H54 (cell line): Measurements from ENCODE around the gene KCNQ1.

Experiments
- DNase-seq: peaks from one replicate; pipeline ENCODE4 v3.0.0; 2011; ENCODE audit warnings: low spot score, mixed read lengths; ENCODE audit not compliant: insufficient read length
- FAIRE-seq: peaks from 3 replicates; lab custom pipeline; 2011; peaks lifted over from hg19 to GRCh38; lab: Jason Lieb, UNC
- POLR2A ChIP-seq: IDR thresholded peaks from 2 replicates; pipeline ENCODE4 v1.6.1; 2011; ENCODE audit warnings: low read depth, mild to moderate bottlenecking, low read length

The KCNQ1 gene

DNA sequence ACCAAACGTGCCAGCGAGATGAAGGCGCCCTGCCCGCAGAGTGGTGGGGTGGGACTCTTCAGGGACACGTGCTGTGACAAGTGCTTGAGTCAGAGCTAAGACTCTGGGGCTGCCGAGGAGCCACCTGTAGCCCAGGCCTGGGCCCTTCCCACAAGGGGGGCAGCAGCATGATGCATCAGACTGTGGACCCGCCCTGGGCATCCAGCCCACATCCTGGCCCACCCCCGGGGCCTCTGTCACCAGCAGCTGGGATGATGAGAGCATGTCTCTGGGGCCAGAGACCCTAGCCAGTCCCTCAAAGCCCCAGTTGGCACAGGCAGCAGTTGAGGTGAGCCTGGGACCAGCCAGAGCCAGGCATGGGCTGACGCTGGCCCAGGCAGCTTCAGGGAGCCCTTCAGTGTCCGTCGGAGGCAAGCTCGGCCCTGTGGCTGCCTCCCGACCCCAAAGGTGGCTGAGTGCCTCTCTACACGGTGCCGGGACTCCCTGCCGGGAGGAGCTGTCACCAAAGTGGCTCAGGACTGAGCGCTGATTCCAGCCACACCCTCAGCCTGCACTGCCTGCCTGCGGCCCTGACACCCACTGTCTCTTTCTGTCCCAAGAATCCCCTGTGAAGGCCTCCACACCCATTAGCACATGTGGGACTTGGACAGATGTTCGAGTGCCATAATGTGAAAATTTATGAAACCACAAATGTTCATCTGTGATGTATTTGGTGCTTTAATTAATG is 399.5 kb downstream of the KCNQ1 start:
- DNase-seq (no peak), FAIRE-seq (no peak)
- TF ChIP-seq POLR2A = no peak

DNA sequence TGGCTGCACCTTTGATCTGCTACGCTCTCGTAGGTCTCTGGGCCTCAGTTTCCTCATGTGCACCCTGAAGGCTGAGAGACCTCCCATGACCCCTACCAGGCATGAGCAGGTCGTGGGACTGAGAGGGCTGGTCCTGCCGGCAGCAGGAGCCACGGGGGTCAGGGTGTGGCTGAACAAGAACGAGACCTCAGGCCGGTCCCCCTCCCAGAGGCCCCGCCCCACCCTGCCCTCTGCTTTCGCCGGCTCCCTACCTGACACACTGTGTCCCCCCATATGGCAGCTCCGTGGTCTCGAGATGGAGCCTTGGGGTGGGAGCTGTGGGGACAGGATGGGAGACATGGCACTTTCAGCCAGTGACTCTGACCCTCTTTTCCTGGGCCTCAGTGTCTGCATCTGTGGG is 400.2 kb downstream of the KCNQ1 start:
- FAIRE-seq = no peak
- DNase-seq = no peak
- no peak for TF ChIP-seq POLR2A

DNA sequence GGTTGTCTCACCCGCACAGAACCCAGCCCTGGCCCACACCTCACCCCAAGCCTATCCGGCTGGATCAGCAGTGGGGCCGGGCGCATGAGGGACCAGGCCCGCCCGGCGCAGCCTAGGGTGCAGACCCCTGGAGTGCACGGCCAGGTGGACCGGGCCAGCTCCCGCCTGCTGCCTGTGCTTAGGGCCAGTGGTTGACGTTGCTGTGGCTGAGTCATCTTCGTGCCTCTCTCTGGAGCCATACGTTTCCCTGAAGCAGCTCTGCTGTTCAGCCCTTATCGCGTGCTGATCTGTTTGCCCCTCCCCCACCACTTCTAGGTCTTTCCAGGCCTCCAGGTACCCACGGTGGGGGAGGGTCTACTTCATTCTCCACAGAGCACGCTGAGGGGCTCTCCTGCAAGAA is 401.2 kb downstream of the KCNQ1 start:
- DNase-seq (peak; percentile 50), FAIRE-seq (no peak)
- TF ChIP-seq POLR2A = no peak

DNA sequence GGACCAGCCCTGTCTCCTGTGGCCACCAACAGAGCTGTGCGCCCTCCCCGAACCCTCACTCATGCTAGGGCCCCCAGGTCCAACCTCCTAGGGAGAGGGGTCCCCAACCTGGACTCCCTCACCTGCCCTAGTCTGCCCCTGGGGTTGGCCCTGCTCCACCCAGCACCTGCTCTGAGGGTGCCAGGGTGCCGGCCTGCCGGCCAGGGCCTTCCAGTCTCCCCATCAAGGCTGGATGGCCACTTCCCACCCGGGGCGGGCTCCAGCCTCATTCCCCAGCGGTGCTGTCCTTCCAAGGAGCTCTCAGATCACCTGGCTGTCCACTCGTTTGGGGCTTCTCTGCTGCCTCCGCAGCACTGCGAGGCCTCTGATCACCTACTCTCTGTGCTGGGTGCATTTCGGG is 401.7 kb downstream of the KCNQ1 start:
- TF ChIP-seq POLR2A = no peak
- no peak for FAIRE-seq
- DNase-seq = no peak

DNA sequence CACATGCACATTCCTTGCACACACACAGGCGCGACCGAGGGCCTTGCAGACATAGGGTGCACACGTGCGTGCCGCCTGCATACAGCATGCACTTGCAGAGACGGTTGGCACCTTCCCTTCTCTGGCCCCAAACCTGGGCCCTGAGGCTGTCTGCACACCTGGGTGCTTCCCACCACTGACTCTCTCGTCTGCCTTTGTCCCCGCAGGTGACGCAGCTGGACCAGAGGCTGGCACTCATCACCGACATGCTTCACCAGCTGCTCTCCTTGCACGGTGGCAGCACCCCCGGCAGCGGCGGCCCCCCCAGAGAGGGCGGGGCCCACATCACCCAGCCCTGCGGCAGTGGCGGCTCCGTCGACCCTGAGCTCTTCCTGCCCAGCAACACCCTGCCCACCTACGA is 402.8 kb downstream of the KCNQ1 start:
- FAIRE-seq (no peak), DNase-seq (no peak)
- no peak for TF ChIP-seq POLR2A

DNA sequence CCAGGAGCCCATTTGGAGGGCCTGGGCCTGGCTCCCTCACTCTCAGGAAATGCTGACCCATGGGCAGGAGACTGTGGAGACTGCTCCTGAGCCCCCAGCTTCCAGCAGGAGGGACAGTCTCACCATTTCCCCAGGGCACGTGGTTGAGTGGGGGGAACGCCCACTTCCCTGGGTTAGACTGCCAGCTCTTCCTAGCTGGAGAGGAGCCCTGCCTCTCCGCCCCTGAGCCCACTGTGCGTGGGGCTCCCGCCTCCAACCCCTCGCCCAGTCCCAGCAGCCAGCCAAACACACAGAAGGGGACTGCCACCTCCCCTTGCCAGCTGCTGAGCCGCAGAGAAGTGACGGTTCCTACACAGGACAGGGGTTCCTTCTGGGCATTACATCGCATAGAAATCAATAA is 403.7 kb downstream of the KCNQ1 start:
- no peak for FAIRE-seq
- no peak for TF ChIP-seq POLR2A
- no peak for DNase-seq

DNA sequence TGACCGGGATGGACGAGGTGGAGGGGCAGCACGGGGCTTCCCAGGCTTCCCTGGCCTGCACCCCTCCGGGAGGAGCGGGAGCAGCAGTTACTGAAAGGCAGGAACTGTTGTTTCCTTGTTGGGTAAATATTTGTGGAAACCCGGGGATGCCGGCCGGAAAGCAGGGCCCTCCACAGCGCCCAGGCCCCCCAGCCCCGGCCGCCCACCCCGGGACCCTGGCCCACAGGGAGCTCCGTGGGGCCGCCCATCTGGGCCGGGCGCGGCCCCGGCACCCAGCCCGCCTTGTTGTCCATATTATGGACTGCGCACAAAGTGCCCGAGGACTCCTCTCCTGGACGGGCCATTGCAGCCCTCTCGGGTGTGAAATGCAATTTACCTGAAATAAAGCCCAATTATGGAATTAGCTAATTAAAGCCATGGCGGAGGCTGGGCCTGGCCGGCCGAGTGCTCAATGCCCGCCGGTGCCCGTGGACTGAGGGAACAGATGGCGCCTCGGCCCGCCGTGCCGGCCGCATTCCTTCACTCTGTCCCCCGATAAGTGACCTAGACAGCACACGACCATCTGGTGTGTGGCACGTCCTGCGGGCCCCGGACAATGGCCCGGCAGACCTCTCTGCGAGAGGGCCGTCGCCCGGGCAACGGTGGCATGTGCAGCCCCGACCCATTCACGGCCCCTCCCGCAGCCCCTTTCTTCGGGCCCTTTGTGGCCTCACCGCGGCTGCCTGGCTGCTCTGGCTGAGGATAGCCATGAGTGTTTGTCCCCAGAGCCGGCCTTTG is 405.4 kb downstream of the KCNQ1 start:
- FAIRE-seq (no peak), DNase-seq (no peak)

DNA sequence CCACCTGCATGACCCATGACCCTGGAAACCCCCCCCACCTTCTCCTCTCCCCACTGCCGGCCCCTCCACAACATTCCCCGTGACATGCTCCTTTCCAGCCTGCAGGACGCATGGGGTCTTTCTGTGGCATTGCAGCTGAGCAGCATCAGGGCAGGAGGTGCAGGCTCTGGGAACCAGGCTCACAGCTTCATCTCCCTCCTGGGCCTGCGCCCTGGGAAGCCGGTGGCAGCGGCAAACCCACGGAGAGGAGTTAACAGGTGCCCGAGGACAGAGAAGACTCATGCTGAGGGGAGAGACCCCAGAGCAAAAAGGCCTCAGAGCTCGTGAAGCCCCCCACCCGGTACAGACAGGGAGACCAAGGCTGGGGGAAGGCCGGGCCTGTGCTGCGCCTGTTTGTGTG is 408.6 kb downstream of the KCNQ1 start:
- DNase-seq (no peak), FAIRE-seq (no peak)
- no peak for TF ChIP-seq POLR2A

More for the DNA sequence above, 405.4 kb downstream of the KCNQ1 start:
- TF ChIP-seq POLR2A = no peak

DNA sequence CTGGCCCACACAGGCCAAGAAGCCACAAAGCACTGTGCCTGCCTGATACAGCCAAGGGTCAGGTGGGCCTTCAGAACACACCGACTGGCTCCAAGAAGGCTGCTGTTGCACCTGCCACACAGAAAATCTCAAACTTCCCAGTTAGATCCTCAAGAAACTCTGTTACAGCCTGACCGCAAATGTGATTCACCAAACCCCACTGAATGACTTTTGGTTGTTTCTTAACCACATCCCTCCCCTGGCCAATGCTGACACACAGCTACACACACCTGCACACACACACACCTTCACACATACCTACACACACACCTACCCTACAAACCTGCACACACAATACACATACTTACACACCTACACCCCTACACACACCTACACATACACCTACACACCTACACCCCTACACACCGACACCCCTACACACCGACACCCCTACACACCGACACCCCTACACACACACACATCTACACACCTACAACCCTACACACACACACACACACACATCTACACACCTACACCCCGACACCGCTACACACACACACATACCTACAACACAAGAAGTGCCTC is 409.3 kb downstream of the KCNQ1 start:
- DNase-seq = no peak
- FAIRE-seq = no peak

DNA sequence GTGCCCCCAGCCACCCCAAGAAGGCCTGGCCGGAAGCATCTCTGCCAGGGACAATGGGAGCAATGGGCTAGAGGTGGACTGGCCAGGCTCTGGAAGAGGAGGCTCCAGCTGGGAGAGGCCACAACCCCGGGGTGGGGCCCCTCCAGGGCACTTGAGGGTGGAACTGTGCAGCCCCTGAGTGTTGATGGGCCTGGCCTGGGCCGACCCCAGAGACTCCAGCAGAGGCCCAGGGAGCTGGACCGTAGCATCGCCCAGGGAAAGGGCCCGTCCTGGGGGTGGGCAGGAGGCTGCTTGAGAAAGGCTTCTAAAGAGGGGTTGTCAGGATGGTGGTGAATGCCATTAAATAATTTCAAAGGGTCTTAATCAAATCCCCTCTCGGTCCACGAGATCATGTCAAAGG is 410.4 kb downstream of the KCNQ1 start:
- no peak for FAIRE-seq
- no peak for DNase-seq

More for the DNA sequence above, 409.3 kb downstream of the KCNQ1 start:
- no peak for TF ChIP-seq POLR2A

DNA sequence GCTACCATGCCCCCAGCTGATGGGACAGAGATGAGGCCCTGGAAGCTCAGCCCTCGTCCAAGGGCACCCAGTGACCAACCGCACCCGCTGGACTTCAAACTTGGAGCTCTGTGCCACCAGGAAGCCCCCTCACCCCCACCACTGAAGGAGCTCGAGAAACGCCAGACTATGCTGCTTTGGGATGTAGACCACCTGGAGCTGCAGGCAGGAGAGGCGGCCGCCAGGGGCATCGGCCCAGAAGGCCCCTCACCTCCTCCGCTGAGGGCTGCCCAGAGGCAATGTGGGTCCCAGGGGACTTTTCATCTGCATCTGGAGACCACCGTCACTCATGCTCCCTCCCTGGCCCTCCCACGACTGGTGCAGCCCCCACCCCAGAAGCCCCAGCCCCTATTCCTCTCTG is 412.5 kb downstream of the KCNQ1 start:
- DNase-seq (no peak), FAIRE-seq (no peak)
- TF ChIP-seq POLR2A = no peak

More for the DNA sequence above, 410.4 kb downstream of the KCNQ1 start:
- no peak for TF ChIP-seq POLR2A

DNA sequence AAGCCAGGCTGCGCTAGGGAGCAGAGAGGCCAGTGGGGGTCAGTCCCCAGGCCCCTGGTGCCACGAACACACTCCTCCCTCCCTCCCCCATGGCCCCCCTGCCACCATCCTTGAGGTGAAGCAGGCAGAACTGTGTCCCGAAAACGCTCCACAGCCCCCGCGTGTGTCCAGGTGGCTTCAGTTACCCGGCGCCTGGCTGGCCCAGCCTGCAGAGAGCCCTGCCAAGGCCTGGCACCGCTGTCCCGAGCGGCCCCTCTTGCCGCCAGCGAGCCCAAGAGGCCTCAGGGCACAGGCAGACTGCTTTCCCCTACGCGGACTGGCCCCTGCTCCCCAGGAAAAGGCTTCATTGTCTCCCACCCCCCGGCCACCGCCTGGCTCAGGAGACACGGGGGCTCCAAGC is 413.1 kb downstream of the KCNQ1 start:
- no peak for TF ChIP-seq POLR2A
- DNase-seq = no peak
- FAIRE-seq = no peak

DNA sequence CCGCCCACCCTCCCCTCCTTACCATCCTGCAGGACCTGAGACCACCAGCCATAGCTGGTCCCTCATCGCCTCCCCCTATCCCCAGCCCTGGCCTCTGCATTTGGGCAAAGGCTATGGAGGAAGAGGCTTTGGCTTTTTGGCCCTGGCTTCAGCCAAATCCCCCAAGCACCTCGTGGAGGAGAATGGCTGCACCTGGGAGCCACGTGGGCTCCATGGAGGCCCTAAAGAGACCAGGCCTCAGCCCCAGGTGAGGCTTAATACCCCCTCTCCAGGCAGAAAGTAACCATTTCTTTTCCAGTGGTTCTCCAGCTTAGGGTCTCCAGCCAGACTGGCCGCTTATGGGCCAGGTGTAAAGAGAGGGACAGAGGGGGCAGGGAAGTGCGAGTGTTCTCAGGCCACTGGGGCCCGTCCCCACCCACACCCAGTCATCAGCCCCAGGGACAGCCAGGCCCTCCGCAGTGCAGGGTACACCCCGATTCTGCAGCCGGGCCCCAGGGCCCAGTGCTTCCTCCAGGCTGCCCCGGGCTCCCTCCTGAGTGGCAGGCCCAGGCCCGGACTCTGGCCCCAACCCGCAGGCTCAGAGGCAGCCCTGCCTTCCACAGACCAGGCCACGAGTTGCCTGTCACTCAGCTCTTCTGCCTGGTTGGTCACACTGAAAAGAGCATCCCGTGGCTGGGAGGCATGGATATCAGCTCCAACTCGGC is 414.3 kb downstream of the KCNQ1 start:
- DNase-seq (no peak), FAIRE-seq (no peak)
- TF ChIP-seq POLR2A = no peak

DNA sequence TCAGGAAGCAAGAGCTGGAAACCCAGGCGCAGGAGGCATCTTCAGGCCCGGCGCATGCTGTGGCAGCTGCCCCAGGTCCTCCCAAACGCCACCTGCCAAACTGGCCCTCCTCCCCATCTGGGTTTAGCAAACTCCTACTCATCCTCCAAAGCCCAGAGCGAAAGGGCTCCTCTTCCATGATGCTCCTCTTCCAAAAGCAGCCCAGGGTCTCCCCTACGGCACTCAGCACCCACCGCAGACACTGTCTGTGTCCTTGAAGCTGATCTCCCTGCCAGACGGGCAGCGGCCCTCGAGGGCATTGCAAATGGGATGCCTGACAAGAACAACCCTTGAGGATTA is 414.9 kb downstream of the KCNQ1 start:
- no peak for FAIRE-seq
- no peak for TF ChIP-seq POLR2A
- no peak for DNase-seq
